Daoy (cell line): ENCODE measurements around the gene GALNT18. TPM values are rescaled to one million over a fixed set of nuclear protein-coding genes. Genes with fewer than 3 reads are reported as not detected.
"Not testable (repeated sequence)": the region's sequence is repeated elsewhere in the genome, so short reads cannot be mapped to it uniquely, and the experiment has no call there.

ENCODE experiments used
- DNase-seq: peaks from one replicate; pipeline ENCODE4 v3.0.0-alpha.2; 2015; ENCODE audit warnings: low read depth
- total RNA-seq: library from RNA; depleted of rRNA; stranded (reverse); fragments of >200 nt; shearing (Covaris generic); gene quantifications from 2 replicates; pipeline ENCODE4 v1.2.3, GENCODE V29; 2014

GALNT18 gene
- total RNA-seq, 1 experiment from 2014 or later, result 5.9 TPM

GRCh38 chr11:11463405-11463804 lies 158.4 kb downstream of the GALNT18 start:
- peak; percentile 35 for DNase-seq

GRCh38 chr11:11461473-11461872 lies 160.3 kb downstream of the GALNT18 start:
- DNase-seq, result no peak

- DNase-seq, result no peak
These were observed 162.2 kb downstream of the GALNT18 start for GRCh38 chr11:11459578-11459977.

GRCh38 chr11:11458485-11458884 lies 163.3 kb downstream of the GALNT18 start:
- DNase-seq, result no peak

GRCh38 chr11:11458001-11458400 lies 163.8 kb downstream of the GALNT18 start:
- DNase-seq, result no peak

- DNase-seq, result no peak
These were observed 164.9 kb downstream of the GALNT18 start for GRCh38 chr11:11456866-11457265.

- DNase-seq, result no peak
These were observed 167.1 kb downstream of the GALNT18 start for GRCh38 chr11:11454671-11455223.

GRCh38 chr11:11451501-11452005 lies 170.3 kb downstream of the GALNT18 start:
- DNase-seq, result no peak

- no peak for DNase-seq
These were observed 171.0 kb downstream of the GALNT18 start for GRCh38 chr11:11450744-11451362.

GRCh38 chr11:11449327-11449726 lies 172.5 kb downstream of the GALNT18 start:
- DNase-seq, result no peak

GRCh38 chr11:11448626-11449025 lies 173.2 kb downstream of the GALNT18 start:
- no peak for DNase-seq

- not testable (repeated sequence) for DNase-seq
These were observed 174.2 kb downstream of the GALNT18 start for GRCh38 chr11:11447601-11448000.

GRCh38 chr11:11446967-11447366 lies 174.8 kb downstream of the GALNT18 start:
- no peak for DNase-seq

- DNase-seq, result no peak
These were observed 175.2 kb downstream of the GALNT18 start for GRCh38 chr11:11446564-11446963.

GRCh38 chr11:11445441-11446185 lies 176.2 kb downstream of the GALNT18 start:
- DNase-seq, result no peak

- no peak for DNase-seq
These were observed 177.0 kb downstream of the GALNT18 start for GRCh38 chr11:11444804-11445131.

GRCh38 chr11:11444027-11444803 lies 177.6 kb downstream of the GALNT18 start:
- peak; percentile 39 for DNase-seq

GRCh38 chr11:11442791-11443190 lies 179.0 kb downstream of the GALNT18 start:
- DNase-seq, result no peak

GRCh38 chr11:11441516-11441915 lies 180.3 kb downstream of the GALNT18 start:
- no peak for DNase-seq

GRCh38 chr11:11441091-11441490 lies 180.7 kb downstream of the GALNT18 start:
- no peak for DNase-seq

- no peak for DNase-seq
These were observed 181.7 kb downstream of the GALNT18 start for GRCh38 chr11:11440144-11440543.

- no peak for DNase-seq
These were observed 182.2 kb downstream of the GALNT18 start for GRCh38 chr11:11439591-11439990.
